GM12892 (cell line): Measurements from ENCODE around the gene MRPL32.

ENCODE experiments used
- DNase-seq: peaks from one replicate; pipeline ENCODE4 v3.0.0; 2011; ENCODE audit not compliant: insufficient read length
- FAIRE-seq: peaks from 2 replicates; lab custom pipeline; 2011; peaks lifted over from hg19 to GRCh38; lab: Jason Lieb, UNC
- POLR2A ChIP-seq: IDR thresholded peaks from 2 replicates; pipeline ENCODE4 v1.6.1; 2011; ENCODE audit warnings: low read depth, low read length, control low read depth
- POLR2AphosphoS5 ChIP-seq: IDR thresholded peaks from 2 replicates; pipeline ENCODE4 v1.6.1; 2011; ENCODE audit warnings: low read depth, low read length, control low read depth
- TAF1 ChIP-seq: IDR thresholded peaks from 2 replicates; pipeline ENCODE4 v1.6.1; 2011; ENCODE audit warnings: low read depth, mild to moderate bottlenecking, control low read depth, low read length, borderline replicate concordance

The MRPL32 gene

DNA sequence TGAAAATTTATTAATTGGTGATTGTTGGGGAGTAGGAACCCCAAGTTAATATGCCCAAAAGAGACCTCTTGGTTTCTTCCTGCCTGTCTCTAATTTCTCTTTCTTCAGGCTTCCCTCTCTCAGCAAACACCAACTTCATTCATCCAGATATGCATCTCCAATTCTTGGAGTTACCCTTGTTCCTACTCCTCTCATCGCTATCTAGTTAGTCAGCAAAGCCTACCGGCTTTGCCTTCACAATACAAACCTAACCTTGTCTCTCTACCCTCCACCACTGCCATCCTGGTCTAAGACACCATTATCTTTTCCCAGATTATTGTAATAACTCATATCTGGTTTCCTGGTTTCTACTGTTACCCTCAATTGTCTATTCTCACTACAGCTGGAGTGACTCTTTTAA is 47.9 kb downstream of the MRPL32 start:
- FAIRE-seq, result no peak
- TF ChIP-seq POLR2A (no peak), POLR2AphosphoS5 (no peak), TAF1 (no peak)
- no peak for DNase-seq

DNA sequence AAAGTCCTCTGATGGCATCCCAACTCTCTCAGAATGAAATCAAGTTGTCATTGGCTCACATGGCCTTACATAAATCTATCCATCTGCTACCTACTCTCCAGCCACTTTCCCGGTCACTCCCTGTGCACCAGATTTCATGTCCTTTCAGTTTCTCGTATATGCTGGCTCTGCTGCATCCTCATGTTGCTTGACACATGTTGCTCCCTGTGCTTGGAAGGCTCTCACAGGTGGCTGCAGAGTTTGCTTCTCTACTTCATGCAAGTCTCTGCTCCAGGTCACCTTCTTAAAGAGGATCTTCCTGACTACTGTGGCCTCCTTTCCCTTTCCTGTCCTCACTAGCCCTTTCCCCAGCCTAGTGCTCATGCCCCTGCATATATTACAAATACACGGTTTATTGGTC is 48.3 kb downstream of the MRPL32 start:
- DNase-seq (no peak), FAIRE-seq (no peak)
- TF ChIP-seq POLR2A, result no peak
- TF ChIP-seq POLR2AphosphoS5, result no peak
- no peak for TF ChIP-seq TAF1

DNA sequence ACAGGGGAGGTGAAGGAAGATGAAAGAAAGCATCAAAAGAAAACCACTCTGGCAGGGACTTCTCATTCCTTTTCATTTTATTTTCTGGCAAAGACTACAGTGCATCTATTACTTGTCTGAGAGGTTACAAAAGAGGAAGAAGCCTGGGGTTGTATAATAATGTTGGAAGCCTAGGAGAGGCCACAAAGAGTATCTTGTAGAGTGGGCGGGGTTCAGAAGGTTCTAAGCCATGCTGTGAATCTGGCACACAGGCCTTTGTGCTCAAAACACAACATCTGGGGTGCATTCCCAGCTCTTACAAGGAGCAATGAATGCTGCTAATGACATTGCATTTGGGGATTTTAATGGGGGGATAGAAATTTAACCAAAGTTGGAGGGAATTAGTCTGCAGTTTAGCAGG is 49.4 kb downstream of the MRPL32 start:
- DNase-seq (no peak), FAIRE-seq (no peak)
- no peak for TF ChIP-seq TAF1
- no peak for TF ChIP-seq POLR2AphosphoS5
- TF ChIP-seq POLR2A, result no peak

GRCh38 chr7:42982604-42983115 is 50.5 kb downstream of the MRPL32 start:
- DNase-seq (no peak), FAIRE-seq (no peak)
- TF ChIP-seq POLR2A (no peak), POLR2AphosphoS5 (no peak), TAF1 (no peak)

DNA sequence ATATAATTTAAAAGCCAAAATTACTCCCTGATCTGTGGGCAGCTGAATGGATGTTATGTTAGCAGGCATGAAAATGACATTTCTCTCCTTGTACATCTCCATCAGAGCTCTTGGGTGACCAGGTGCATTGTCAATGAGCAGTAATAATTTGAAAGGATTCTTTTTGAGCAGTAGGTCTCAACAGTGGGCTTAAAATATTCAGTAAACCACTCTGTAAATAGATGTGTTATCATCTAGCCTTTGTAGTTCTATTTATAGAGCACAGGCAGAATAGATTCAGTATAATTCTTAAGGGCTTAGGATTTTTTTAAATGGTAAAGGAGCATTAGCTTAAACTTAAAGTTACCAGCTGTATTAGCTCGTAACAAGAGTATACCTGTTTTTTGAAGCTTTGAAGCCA is 52.0 kb downstream of the MRPL32 start:
- no peak for TF ChIP-seq TAF1
- TF ChIP-seq POLR2A, result no peak
- no peak for TF ChIP-seq POLR2AphosphoS5
- DNase-seq (no peak), FAIRE-seq (no peak)

DNA sequence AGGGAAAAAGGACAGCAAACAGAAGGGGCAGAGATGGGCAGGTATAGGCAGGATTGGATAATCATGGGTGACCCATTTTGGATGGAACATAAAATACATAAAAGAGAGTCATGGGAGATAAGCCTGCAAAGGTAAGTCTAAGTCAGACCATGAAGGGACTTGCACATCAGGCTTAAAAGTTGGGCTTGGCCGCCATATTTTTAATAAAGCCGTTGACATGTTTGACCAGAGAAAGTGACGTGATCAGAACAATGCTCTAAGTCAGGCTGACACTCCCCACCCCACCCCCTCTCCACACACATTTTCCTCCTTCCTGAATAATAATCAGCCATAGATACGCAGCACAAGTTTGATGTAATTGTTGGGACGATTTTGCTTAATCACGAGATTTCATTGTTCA is 54.0 kb downstream of the MRPL32 start:
- TF ChIP-seq POLR2A (no peak), TAF1 (no peak), POLR2AphosphoS5 (no peak)
- FAIRE-seq (no peak), DNase-seq (no peak)

DNA sequence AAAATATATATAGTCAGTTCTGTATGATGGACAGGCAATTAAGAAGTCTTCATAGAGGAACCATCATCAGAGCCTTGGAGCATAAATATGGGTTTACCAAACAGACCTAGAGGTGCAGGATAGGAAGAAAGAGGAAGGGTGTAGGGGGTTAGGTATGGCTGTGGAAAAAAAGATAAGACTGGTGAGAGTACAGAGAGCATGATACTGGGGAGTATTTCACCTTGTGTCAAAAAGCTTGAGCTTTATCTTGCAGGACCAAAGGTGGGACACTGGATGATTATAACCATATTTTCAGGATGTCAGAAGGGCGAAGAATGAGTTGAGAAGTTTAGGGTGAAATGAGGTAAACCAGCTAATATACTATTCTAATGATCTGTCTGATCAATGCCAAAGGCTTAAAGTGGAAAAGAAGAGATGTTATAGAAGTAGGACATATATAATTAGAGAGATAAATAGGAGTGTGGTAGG is 54.6 kb downstream of the MRPL32 start:
- TF ChIP-seq TAF1 (no peak), POLR2A (no peak), POLR2AphosphoS5 (no peak)
- FAIRE-seq (no peak), DNase-seq (no peak)
